ENCODE measurements around the gene SLC17A5. TPM values are rescaled to one million over a fixed set of nuclear protein-coding genes. Genes with fewer than 3 reads are reported as not detected.

Gene SLC17A5
- total RNA-seq, 2 donors from 2014 or later, result 4.4 to 8.3 TPM

- Histone ChIP-seq H3K9ac (ENCODE audit: extremely low read depth, low read length, poor library complexity, severe bottlenecking) (peak overlapping the region; percentile 95), H3K27me3 (ENCODE audit: control insufficient read depth, insufficient read depth, low read length, poor library complexity, severe bottlenecking) (no peaks in the 10 kb centered on the region), H3K27ac (ENCODE audit: low read depth, low read length) (peak overlapping the region; percentile 100), H3K36me3 (ENCODE audit: control insufficient read depth, insufficient read depth, low read length) (no peaks in the 10 kb centered on the region), H3K4me3 (ENCODE audit: low read length) (peak overlapping the region; percentile 78), H3K4me1 (ENCODE audit: control insufficient read depth, insufficient read depth, low read length) (peaks cover 14% of the 10 kb centered on the region), H3K9me3 (ENCODE audit: control insufficient read depth, low read length) (peaks cover 13% of the 10 kb centered on the region)
- Mint-ChIP-seq H3K27me3 (ENCODE audit: insufficient read depth) (no peaks in the 10 kb centered on the region), H3K36me3 (ENCODE audit: low read depth) (peaks cover 2% of the 10 kb centered on the region), H3K27ac (peak overlapping the region; percentile 100), H3K4me3 (no peak overlapping the region), H3K9me3 (peaks cover 18% of the 10 kb centered on the region), H3K4me1 (peaks cover 33% of the 10 kb centered on the region)
- 85 to 95% methylated on average over 2 of the region's 2 CpGs for WGBS, 2 experiments (ENCODE audit: insufficient coverage in 1 of 2, insufficient read length in 1 of 2)
- no peak for TF ChIP-seq CTCF (conservative IDR thresholded peaks at IDR 0.05)
- no peak for DNase-seq
Measured at GRCh38 chr6:73581293-73581692, 72.5 kb downstream of the SLC17A5 start.

DNA sequence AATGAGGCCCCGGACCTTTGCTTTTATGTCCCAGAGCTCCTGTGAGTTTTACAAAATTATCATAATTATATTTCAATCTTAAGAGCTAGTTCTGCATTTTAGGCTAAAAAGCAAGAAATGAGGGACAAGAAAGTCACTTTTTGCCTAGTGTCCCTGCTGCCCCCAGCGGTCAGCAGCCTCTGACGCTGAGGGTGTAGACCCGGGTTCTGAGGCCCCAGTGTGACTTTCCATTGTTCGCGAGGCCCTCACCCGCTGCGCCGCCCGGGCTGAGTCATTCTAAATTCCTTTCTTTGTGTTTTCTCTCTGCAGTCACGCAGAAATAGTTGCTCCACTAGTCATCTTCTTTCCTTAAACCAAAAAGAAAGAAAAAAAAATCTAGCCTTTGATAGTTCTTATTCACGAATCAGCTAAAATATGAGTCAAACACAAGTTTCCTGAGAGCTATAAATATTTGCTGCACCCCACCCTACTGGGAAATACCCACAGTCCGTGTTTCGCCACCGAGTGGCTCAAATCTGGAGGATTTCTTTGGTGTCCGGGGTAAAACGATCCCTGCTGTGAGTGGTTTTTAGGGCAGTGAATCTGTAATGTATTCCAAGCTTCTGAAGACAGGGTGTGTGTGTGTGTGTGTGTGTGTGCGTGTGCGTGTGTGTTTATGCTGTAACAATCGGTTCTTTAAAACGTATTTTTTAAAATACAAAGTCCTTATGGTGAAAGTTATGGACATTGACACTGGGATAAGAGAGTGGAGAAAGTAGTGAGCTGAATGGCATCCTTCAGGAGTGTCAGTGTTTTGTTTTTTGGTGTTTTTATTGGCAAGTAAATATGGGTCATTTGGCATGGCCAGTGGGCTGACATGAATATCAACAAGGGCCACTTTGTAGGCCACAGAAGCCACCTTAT, 73.3 kb downstream of the SLC17A5 start:
- peak overlapping the region; percentile 78 for H3K4me3 ChIP-seq (ENCODE audit: low read length)
- H3K4me1 Mint-ChIP-seq, result peaks cover 26% of the 10 kb centered on the region
- no peaks in the 10 kb centered on the region for H3K27me3 Mint-ChIP-seq (ENCODE audit: insufficient read depth)
- peaks cover 26% of the 10 kb centered on the region for H3K9me3 Mint-ChIP-seq
- H3K27ac ChIP-seq (ENCODE audit: low read depth, low read length), result peak overlapping the region; percentile 100
- TF ChIP-seq CTCF (conservative IDR thresholded peaks at IDR 0.05), result peak; percentile 82
- 5 to 6% methylated on average over 15 to 21 of the region's 21 CpGs for WGBS, 2 experiments (ENCODE audit: insufficient coverage in 1 of 2, insufficient read length in 1 of 2)
- H3K9me3 ChIP-seq (ENCODE audit: control insufficient read depth, low read length), result peaks cover 15% of the 10 kb centered on the region
- DNase-seq, result peak; percentile 99
- H3K4me3 Mint-ChIP-seq, result peak overlapping the region; percentile 49
- H3K4me1 ChIP-seq (ENCODE audit: control insufficient read depth, insufficient read depth, low read length), result peaks cover 12% of the 10 kb centered on the region
- H3K27ac Mint-ChIP-seq, result peak overlapping the region; percentile 100
- H3K9ac ChIP-seq (ENCODE audit: extremely low read depth, low read length, poor library complexity, severe bottlenecking), result peak overlapping the region; percentile 95
- no peaks in the 10 kb centered on the region for H3K27me3 ChIP-seq (ENCODE audit: control insufficient read depth, insufficient read depth, low read length, poor library complexity, severe bottlenecking)
- H3K36me3 Mint-ChIP-seq (ENCODE audit: low read depth), result peaks cover 5% of the 10 kb centered on the region
- no peaks in the 10 kb centered on the region for H3K36me3 ChIP-seq (ENCODE audit: control insufficient read depth, insufficient read depth, low read length)

DNA sequence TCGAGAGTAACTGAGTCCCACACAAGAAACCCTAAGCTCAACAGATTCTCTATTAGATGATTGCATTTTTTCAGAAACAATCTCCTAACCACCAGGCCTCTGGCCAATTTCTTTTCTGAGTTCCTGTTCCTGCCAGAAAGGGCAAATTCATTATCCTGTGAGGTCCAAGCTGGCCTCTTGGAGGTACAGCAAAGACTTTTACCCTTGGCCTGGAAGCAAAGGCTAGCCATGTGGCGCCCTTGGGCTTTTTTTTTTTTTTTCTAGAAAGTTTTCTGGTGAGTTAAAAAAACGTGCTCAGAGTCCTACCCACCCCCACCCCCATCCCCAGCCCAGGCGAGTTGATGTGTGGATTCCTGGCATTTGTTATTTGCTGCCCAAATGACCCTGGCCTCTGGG, 73.9 kb downstream of the SLC17A5 start:
- H3K27ac Mint-ChIP-seq, result peak overlapping the region; percentile 100
- Histone ChIP-seq H3K36me3 (ENCODE audit: control insufficient read depth, insufficient read depth, low read length) (no peaks in the 10 kb centered on the region), H3K9ac (ENCODE audit: extremely low read depth, low read length, poor library complexity, severe bottlenecking) (peak overlapping the region; percentile 95), H3K9me3 (ENCODE audit: control insufficient read depth, low read length) (peaks cover 18% of the 10 kb centered on the region), H3K27me3 (ENCODE audit: control insufficient read depth, insufficient read depth, low read length, poor library complexity, severe bottlenecking) (no peaks in the 10 kb centered on the region), H3K27ac (ENCODE audit: low read depth, low read length) (peak overlapping the region; percentile 100), H3K4me1 (ENCODE audit: control insufficient read depth, insufficient read depth, low read length) (peaks cover 12% of the 10 kb centered on the region), H3K4me3 (ENCODE audit: low read length) (no peak overlapping the region)
- DNase-seq, result no peak
- H3K27me3 Mint-ChIP-seq (ENCODE audit: insufficient read depth), result no peaks in the 10 kb centered on the region
- peaks cover 28% of the 10 kb centered on the region for H3K9me3 Mint-ChIP-seq
- no peak for TF ChIP-seq CTCF (conservative IDR thresholded peaks at IDR 0.05)
- H3K36me3 Mint-ChIP-seq (ENCODE audit: low read depth), result peaks cover 5% of the 10 kb centered on the region
- H3K4me1 Mint-ChIP-seq, result peaks cover 21% of the 10 kb centered on the region
- peak overlapping the region; percentile 49 for H3K4me3 Mint-ChIP-seq
- 30% methylated on average over 3 of the region's 4 CpGs; no CpG with 5 or more reads in 1 of the 2 experiments for WGBS, 2 experiments (ENCODE audit: insufficient coverage in 1 of 2, insufficient read length in 1 of 2)
